Measurements from ENCODE around the gene VSTM1.

GRCh38 chr19:54108496-54108895, 44.8 kb upstream of the VSTM1 start:
- TF ChIP-seq EZH2 (IDR thresholded peaks at IDR 0.05; ENCODE audit: borderline replicate concordance, low read depth, low read length, severe bottlenecking), result no peak
- TF ChIP-seq, protein P1, sequence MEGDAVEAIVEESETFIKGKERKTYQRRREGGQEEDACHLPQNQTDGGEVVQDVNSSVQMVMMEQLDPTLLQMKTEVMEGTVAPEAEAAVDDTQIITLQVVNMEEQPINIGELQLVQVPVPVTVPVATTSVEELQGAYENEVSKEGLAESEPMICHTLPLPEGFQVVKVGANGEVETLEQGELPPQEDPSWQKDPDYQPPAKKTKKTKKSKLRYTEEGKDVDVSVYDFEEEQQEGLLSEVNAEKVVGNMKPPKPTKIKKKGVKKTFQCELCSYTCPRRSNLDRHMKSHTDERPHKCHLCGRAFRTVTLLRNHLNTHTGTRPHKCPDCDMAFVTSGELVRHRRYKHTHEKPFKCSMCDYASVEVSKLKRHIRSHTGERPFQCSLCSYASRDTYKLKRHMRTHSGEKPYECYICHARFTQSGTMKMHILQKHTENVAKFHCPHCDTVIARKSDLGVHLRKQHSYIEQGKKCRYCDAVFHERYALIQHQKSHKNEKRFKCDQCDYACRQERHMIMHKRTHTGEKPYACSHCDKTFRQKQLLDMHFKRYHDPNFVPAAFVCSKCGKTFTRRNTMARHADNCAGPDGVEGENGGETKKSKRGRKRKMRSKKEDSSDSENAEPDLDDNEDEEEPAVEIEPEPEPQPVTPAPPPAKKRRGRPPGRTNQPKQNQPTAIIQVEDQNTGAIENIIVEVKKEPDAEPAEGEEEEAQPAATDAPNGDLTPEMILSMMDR (IDR thresholded peaks at IDR 0.05; ENCODE audit: borderline replicate concordance, extremely low read depth, low read length, poor library complexity, severe bottlenecking), result no peak

Measured in DND-41 (cell line).